GM21515 (cell line): ENCODE data around the gene PTTG1IP.

Experiments used
- ATAC-seq: cut with Tn5 transposase; IDR thresholded peaks from one replicate; pipeline ENCODE4 v1.9.1; 2021; ENCODE audit not compliant: unreplicated experiment

Gene PTTG1IP

DNA sequence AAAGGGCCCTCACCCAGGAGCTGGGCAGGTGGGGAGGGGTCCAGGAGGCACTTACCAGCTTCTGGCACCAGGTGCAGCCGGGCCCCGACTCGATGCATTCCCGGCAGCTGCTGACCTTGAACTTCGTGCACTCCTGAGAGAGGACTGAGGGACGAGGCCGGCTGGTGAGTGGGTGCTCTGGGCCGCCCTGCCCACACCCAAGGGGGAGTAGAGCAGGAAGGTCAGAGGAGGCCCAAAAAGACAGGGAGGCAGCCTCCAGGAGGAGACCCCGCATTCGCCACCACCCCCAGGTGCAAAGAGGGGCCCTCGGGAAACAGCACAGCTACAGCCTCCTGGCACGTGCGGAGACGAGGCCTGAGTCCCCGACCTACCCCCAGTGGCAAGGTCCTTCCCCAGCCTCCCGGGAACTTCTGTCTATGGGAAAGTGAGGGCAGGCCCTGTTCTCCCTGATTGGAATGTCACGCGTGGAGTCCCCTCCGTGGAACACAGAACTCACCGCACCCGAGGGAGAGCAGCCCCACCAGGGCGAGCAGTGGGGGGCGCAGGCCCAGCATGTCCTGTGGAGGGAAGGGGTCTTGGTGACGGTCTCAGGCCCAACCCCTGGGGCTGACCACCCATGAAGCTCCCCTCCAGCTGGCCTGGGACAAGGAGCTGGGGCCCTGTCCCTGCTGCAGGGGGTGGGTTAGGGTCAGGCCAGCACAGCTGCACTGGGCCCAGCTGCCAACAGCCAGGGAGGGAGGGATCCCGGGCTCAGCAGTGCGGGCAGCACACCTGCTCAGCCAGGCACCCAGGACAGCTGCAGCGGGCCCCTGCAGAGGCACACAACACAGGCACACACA, 37.0 kb upstream of the PTTG1IP start:
- ATAC-seq, result no peak

DNA sequence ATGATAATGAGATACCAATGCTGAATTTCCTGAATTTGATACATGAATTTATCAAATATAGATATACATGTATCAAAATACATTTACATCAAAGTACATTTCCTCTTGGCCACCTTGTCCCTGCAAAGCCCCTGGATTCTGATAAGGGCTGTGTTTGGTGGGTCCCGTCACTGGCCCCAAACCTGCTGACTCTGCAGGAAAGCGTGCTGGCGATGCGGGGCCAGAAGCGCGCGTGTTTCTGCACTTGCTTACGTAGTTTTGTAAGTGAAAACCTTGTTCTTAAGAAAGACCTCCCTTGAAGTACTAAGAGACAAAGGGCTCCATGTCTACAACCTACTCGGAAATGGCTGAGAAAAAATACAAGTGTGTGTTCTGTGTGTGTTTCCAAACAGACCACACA, 36.2 kb upstream of the PTTG1IP start:
- no peak for ATAC-seq

DNA sequence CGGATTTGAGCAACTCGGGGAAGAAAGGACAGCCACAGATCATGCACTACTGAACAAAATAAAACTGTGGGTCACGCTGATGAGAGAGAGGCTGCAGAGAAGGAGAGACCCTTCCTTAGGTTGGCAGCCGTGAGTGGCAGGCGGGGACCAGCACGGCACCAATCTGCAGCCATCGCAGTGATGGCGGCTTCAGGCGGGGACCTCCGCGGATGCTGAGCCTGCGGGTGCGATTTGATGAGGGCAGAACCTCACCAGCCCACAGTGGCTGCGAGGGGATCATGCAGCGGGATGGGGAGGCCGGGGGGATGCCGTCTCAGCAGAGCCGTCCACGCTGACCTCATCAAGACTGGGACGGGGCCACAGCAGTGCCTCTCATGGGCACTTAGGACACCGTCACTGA, 35.4 kb upstream of the PTTG1IP start:
- ATAC-seq, result no peak

DNA sequence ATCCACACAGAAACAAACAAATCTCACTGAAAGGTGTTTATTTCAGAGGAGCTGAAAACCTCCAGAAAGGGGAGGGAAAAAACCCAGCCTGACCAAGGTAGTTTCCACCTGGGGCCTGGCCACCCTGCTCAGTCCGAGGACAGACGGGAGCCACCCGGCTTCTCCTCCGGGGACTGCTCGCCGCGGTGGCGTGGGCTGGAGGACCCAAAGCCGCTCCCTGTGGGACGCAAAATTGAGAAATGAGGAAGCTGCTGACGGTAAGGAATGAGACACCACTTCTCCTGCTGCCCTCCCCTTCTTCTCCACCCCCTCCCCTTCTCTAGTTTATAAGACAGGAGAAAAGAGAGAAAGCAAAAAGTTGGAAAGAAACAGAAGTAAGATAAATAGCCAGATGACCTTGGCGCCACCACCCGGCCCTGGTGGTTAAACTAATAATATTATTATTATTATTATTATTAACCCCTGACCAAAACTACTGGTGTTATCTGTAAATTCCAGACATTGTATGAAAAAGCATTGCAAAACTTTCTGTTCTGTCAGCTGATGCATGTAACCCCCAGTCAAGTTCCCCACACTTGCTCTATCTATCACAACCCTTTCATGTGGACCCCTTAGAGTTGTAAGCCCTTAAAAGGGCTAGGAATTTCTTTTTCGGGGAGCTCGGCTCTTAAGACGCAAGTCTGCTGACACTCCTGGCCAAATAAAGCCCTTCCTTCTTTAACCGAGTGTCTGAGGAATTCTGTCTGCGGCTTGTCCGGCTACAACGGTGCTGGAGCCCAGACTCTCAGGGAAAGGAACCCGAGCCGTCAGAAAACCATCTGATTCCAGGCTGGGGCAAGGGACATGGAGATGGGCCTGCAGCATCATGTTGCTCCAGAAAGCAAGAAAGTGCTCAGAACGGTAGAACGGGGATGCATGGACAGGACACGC, 34.7 kb upstream of the PTTG1IP start:
- no peak for ATAC-seq

DNA sequence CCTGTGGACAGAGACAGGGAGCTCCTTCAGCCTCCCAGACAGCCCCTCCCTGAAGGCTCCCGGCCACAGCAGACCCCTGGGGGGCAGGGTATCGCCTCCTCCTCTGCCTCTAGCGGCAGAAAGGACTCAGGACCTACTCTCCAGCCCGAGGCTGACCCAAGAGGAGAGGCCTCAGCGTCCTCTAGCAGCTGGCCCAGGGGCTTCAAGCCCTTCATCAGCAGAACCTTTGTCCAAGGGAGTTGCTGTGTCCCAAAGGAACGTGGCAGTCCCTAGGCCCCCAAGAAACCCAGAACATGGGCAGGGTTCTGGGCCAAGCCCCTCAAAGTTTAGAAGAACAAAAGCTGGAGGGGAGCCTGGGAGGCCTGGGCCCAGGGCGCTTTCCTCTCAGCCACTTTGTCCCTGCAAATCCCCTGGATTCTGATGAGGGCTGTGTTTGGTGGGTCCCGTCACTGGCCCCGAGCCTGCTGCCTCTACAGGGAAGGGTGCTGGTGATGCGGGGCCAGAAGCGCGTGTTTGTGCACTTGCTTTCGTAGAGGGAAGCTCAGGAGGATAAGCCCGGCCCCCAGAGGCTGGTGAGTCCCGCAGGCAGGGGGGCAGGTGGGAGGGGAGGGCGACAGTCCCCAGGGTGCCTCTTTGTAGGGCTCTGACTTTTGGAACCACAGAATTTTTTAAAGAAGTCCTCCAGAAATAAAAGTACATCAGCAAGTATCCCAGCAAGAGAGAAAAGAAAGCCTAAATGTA, 33.9 kb upstream of the PTTG1IP start:
- no peak for ATAC-seq

DNA sequence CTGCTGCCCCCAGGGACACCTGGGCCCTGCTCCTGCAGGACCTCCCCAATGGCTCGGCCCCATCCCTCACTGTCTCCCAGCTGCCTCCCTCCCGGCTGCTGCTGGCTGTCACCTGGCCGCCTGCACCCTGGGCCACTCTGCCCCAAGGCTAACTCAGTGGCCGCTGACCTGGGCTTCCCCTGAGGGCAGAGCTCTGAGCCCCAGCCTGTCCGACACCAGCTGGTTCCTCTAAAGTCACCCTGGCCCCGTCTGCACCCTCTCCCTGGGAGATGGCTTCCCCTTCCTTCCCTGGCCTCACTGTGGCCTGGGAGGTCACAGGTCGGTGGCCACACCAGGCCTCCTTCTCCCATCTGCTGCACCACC, 32.2 kb upstream of the PTTG1IP start:
- no peak for ATAC-seq

DNA sequence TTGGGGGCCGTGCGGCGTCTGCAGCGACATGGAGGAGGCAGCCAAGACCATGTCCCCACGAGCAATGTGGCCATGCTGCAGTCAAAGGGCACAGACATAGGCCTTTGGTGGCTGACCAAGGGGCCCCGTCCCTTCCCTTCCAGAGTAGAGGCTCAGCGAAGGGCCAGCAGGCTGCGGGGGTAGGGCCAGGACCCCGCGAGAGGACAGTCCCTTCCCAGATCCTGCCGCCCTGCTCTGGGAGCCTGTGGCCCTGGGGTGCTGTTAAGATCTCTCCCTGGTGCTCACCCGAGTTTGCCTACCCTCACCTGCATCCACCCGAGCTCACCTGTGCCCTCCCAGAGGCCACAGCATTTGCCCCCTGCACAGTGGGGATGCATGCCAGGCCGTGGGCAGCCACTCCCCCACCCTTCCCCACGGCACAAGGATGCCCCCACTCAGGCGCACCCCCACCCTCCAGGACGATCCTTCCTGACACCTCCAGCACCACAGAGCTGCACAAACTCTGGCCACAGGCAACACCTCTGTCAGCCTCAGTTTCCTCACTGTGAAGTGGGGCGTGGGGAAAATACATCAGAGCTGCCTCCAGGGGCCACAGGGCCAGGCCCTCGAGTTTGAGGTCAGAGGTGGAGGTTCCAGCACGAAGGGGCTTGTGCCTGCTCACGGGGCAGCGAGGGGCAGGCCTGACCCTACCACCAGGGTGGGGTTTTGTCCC, 31.7 kb upstream of the PTTG1IP start:
- no peak for ATAC-seq

DNA sequence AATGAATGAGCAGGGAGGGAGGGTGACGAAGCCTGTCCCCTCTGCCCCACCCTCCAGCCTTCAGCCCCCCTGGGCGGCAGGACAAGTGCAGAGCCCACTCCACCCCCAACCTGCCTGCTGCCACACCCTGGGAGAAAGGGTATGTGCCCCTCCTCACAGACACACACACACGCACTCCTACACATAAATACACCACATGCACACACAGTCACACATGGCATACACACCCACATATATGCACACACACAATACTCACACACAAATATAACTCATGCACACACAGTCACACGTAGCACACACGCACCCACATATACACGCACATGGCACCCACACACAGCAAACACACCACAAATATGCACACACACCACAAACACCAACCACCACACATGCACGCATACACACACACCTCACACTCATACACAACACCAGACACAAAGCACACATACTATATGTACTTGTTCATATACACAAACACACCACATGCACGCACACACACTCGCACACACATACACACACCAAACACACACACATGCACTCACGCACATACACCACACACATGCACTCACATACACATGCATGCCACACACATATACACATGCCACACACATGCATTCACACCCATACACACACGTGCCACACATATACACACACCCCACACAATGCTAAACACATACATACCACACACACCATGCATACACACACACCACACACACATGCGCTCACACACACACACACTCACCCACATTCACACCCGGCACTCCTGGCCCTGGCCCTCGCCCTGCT, 30.8 kb upstream of the PTTG1IP start:
- no peak for ATAC-seq

DNA sequence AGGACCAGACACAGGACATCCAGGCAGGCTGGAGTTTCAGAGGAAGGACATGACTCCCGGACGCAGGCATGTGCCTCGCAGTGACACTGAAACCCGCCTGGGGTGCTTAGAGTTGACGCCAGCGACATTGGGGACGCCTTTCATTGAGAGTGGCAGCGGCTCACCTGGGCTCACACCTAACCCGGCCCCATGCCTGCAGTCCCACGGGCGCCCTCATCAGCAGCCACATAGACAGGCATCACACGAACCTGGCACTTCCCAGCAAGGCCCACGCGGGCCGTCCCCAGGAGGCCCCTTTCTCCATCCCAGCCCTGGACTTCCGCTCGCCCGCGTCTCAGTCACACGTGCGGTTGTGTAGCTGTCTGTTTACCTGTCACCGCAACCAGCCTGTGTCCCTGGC, 30.2 kb upstream of the PTTG1IP start:
- ATAC-seq, result no peak

DNA sequence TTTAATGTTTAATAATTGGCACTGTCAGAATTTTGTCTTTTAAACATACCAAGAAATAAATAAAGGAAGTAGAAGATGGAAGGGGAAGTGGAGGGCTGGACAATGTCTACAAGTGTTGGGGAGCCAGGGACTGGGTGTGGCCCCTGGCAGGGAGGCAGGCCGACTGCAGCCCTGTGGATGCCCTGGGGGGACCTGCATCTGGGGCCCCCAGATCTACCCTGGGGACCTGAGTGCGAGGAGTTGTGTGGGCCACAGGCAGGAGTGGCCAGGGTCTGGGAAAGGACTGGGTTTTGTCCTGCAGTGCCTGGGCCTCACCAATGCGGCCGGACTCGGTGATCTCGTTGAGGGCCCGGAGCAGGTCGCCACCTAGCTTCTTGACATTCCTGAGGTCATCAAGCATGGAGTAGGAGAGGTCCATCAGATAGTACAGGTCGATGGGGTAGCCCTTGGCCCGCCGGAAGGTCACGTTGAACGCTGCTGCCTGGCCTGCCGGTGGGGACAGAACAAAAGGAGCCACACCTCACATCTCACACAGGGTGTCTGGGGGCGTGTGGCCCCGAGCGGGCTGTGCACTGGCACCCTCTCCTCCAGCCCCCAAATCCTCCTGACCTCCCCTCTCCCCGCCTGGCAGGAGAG, 29.7 kb upstream of the PTTG1IP start:
- ATAC-seq, result no peak

DNA sequence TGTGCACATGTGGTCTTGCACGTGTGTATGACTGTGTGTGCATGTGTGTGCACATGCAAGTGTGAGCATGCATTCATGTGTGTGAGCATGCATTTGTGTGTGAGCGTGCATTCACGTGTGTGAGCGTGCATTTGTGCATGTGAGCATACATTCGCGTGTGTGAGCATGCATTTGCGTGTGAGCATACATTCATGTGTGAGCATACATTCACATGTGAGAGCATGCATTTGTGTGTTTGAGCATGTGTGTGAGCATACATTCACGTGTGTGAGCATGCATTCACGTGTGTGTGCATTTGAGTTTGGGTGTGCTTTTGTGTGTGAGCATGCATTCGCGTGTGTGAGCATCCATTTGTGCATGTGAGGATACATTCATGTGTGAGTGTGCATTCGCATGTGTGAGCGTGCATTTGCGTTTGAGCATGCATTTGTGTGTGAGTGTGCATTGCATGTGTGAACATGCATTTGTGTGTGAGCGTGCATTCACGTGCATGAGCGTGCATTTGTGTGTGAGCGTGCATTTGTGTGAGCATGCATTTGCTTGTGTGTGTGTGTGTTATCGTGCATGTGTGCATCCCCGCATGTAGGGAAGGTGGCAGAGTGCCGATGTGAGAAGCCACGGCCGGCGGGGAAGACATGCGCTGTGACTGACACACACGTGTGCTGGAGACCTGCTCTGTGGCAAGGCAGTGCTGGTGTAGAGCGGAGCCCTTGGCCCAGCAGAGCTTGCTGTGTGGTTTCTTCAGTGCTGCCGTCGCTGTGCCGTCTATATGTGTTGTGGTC, 29.0 kb upstream of the PTTG1IP start:
- no peak for ATAC-seq

DNA sequence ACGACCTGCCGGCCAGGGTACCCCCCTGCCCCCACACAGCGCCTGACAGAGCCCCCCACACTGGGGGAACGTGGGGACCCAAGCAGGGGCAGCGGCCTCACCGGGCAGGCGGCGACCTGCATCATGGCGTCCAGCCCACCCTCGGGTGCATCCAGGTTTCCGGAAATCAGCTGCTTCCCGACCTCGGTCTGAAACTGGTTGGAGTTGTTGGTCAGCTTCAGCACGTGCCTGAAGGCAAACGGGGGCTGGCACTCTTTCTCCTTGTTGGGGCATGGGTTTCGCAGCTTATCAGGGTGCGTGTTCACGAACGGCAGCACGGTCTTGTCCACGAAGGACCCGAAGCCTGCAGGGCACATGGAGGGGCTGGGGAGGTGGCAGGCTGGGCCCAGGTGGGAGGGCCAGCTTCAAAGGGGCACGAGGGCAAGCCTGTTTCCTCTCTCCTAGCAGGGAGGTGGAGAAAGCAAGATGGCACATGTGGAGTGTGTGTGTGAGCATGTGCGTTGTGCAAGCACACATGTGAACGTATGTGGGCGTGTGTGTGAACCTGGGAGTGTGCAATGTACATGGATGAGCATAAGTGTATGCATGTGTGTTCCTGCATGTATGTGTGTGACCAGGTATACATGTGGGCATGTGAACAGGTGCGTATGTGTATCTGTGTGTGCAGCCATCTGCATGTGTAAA, 28.0 kb upstream of the PTTG1IP start:
- ATAC-seq, result no peak

DNA sequence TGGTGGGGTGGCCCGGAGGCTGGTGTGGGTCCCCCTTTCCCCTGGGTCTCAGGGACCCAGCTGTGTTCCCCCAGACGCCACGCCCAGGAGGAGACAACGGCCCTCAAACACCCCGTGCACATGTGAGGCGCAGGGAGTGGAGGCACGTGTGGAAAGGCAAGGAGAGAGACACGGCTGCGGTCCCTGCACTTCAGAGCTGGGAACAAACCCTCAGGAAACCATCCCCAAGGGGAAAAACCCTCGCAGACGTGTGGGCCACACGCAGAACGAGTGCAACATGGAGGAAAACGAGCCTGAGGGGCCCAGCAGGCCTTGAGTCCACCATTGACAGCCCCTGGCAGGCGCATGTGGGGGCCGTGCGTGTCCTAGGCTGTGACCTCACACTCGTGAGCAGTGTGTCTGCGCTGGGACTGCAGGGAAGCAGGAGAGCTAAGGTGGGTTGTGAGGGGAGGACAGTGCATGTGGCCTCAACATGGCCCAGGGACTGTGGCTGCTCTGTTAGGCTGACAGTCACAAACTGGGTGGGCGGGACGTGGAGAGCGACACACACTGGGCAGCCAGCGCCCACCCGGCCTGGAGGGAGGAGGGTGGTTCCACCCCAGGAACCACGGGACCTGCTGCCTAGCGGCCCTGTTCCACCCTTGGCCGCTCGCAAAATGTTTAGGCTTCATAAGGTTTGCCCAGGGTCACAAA, 27.2 kb upstream of the PTTG1IP start:
- no peak for ATAC-seq

DNA sequence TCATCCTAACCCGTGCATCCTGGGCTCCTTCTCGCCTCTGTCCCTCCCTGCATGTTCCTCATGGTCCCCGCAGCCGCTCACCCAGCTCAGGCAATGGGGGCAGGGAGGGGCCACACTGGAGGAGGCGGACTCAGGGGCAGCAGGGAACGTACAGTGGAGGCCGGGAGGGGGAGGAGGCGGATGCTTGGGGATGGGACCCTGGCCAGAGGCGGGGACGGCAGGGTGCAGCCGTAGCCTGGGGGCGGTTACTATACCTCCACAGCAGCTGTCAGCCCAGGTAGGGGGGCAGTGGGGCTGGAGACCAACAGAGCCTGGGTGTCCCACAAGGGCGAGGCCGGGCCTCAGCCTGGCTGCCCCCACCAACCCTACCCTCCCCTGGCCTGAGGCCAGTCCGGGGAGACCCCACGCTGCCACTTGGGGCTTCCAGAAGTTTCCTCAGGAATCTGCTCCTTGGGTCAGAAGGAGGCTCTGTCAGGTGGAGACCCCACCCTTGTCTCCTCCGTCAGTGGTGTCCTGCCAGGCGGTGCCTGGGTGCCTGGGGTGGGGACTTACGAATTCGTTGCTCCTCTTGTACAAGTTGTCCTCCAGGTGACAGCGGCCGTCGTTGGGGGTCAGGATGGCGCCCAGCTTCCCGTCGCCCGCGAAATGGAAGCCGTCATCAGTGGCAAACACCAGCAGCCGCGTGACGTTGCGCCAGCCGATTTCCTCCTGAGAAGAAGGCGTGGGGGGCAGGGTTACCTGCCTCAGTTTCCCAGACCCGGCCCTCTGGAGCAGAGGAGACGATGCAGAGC, 26.5 kb upstream of the PTTG1IP start:
- ATAC-seq, result no peak

DNA sequence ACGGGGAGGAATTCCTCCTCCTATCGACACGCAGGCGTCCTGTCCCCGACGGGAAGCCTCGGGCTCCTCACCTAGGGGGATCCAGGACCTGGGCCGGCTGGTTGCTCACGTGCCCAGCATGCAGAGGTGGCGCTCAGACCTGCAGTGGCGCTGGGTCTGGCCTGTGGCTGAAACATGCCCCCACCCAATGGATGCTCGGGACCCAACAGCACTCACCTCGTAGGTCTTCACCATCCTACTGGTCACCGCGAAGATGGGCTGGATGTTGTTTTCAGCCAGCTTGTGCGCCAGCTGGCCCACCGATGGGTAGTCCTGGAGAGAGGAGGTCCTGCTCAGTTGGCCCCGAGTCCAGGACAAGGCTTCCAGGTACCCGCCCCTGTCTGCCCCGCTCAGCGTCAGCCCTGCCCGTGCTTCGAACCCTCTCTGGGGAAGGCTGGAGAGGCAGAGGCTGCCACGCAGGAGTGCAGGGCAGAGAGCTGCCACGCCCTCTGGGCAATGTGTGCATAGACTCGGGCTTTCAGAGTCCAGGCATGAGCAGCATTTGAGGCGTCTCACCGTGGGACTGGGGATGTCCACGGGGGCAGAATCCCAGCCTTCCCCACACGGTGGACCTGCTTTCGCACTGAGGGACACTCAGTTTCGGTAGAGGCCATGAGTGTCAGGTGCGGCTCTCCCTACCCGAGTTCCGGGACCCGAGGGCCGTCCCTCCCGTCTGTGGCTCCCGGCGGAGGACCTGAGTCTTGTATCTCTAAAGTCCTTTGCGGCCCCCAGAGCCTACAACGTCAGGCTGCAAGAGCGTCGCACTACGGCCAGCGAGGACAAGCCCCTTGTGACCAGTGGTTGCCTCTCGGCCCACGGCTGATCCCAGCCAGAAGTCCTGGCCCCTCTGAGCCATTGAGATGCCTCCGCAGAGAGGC, 25.6 kb upstream of the PTTG1IP start:
- no peak for ATAC-seq

DNA sequence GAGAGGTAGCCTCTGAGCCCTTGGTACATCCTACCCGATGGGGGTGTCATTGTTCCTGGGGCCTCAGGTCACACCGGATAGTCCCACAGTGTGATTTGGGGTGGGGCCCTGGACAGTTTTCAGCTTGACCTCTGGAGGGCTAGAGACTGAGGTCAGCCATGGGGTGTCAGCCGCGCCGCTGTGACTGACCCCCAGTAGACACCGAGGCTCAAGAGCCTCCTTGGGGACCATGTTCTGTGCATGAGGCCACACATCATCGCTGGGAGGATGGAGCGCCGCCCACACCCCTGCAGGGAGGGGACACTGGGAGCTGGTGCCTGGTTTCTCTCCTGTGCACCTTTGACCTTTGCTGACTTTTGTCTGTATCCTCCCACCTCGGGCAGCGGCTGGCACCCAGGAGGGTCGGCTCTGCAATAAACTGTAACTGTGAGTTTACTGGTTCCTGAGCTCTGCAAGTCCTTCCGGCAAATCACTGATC, 24.6 kb upstream of the PTTG1IP start:
- no peak for ATAC-seq
